SU-DHL-6 (cell line): Measurements from ENCODE around the gene BRSK2.

ENCODE experiments used
- H2AFZ ChIP-seq: fragments of 200-600 bp; sonication (generic); 2 replicates; pipeline ENCODE4 v1.6.1; 2014; ENCODE audit warnings: low read depth, mild to moderate bottlenecking, moderate library complexity, mixed read lengths, antibody characterized with exemption, low read length; ENCODE audit not compliant: severe bottlenecking
- H3F3A ChIP-seq: fragments of 200-600 bp; shearing (Covaris generic); 2 replicates; pipeline ENCODE4 v1.6.0; 2016; ENCODE audit warnings: antibody characterized with exemption, mild to moderate bottlenecking; ENCODE audit not compliant: insufficient read depth
- H3K27ac ChIP-seq: fragments of 200-600 bp; sonication (generic); 2 replicates; pipeline ENCODE4 v1.5.1; 2016; ENCODE audit warnings: low read depth, mild to moderate bottlenecking, low read length, moderate library complexity, mixed read lengths
- H3K27me3 ChIP-seq: fragments of 200-600 bp; sonication (generic), shearing (Covaris generic); 2 replicates; pipeline ENCODE4 v1.6.0; 2014; ENCODE audit warnings: mild to moderate bottlenecking, low read length
- H3K36me3 ChIP-seq: fragments of 200-600 bp; sonication (generic); 2 replicates; pipeline ENCODE4 v1.6.1; 2014; ENCODE audit warnings: mild to moderate bottlenecking, low read length, mixed read lengths
- H3K4me2 ChIP-seq: fragments of 300-600, 200-600 bp; shearing (Covaris generic), sonication (generic); 2 replicates; pipeline ENCODE4 v1.6.0; 2014; ENCODE audit warnings: low read length, low read depth, mild to moderate bottlenecking; ENCODE audit not compliant: poor library complexity, severe bottlenecking
- H3K4me3 ChIP-seq: fragments of 200-600 bp; sonication (generic); 2 replicates; pipeline ENCODE4 v1.5.1; 2014; ENCODE audit warnings: antibody characterized with exemption, low read length, mild to moderate bottlenecking, mixed read lengths; ENCODE audit not compliant: insufficient read depth, poor library complexity, severe bottlenecking
- H3K79me2 ChIP-seq: fragments of 200-600 bp; sonication (generic); 2 replicates; pipeline ENCODE4 v1.6.1; 2014; ENCODE audit warnings: mild to moderate bottlenecking, low read length, moderate library complexity; ENCODE audit not compliant: insufficient read depth
- H3K9ac ChIP-seq: fragments of 200-600 bp; sonication (generic); 2 replicates; pipeline ENCODE4 v1.7.0; 2014; ENCODE audit warnings: mild to moderate bottlenecking, low read length
- H3K9me2 ChIP-seq: fragments of 200-600 bp; sonication (generic); replicated peaks from 2 replicates; pipeline ENCODE4 v1.6.1; 2014; ENCODE audit warnings: low read length; ENCODE audit not compliant: insufficient read depth
- H3K9me3 ChIP-seq: fragments of 200-600 bp; sonication (generic); 2 replicates; pipeline ENCODE4 v1.6.1; 2014; ENCODE audit warnings: low read length, mixed read lengths; ENCODE audit not compliant: insufficient read depth
- H4K20me1 ChIP-seq: fragments of 200-600 bp; sonication (generic); 2 replicates; pipeline ENCODE4 v1.6.1; 2014; ENCODE audit warnings: low read depth, mild to moderate bottlenecking, antibody characterized with exemption, low read length, moderate library complexity, mixed read lengths
- CTCF ChIP-seq: fragments of 200-600 bp; sonication (generic); IDR thresholded peaks from one replicate; pipeline ENCODE4 v1.5.1; 2017; ENCODE audit warnings: antibody characterized with exemption, mild to moderate bottlenecking, low read length, moderate library complexity; ENCODE audit not compliant: insufficient read depth, poor library complexity, severe bottlenecking
- EZH2phosphoT487 ChIP-seq: fragments of 200-600 bp; sonication (generic), shearing (Covaris generic); conservative IDR thresholded peaks from 2 replicates; pipeline ENCODE4 v1.6.1; 2018; ENCODE audit warnings: mild to moderate bottlenecking, antibody characterized with exemption, low read length, moderate library complexity, mixed read lengths

Gene BRSK2

GRCh38 chr11:1507381-1508140 lies 117.8 kb downstream of the BRSK2 start:
- H4K20me1 ChIP-seq: no peaks in the 10 kb centered on the region; the same call in 1 of the 2 replicates
- peaks cover 25% of the 10 kb centered on the region; the same call in 1 of the 2 replicates for H3K79me2 ChIP-seq
- no peak overlapping the region for H2AFZ ChIP-seq
- no peaks in the 10 kb centered on the region for H3K36me3 ChIP-seq
- no peaks in the 10 kb centered on the region for H3K9me2 ChIP-seq
- TF ChIP-seq CTCF: no peak
- TF ChIP-seq EZH2phosphoT487: no peak
- H3K9ac ChIP-seq: no peak overlapping the region
- no peak overlapping the region for H3K4me2 ChIP-seq
- no peaks in the 10 kb centered on the region for H3K27me3 ChIP-seq
- H3F3A ChIP-seq: peaks cover 6% of the 10 kb centered on the region
- H3K27ac ChIP-seq: no peak overlapping the region
- H3K4me3 ChIP-seq: no peak overlapping the region
- H3K9me3 ChIP-seq: no peaks in the 10 kb centered on the region

- H3F3A ChIP-seq: peaks cover 8% of the 10 kb centered on the region
- H4K20me1 ChIP-seq: peaks cover 6% of the 10 kb centered on the region; the same call in 1 of the 2 replicates
- no peak overlapping the region for H3K4me2 ChIP-seq
- H3K36me3 ChIP-seq: no peaks in the 10 kb centered on the region
- H3K9me2 ChIP-seq: no peaks in the 10 kb centered on the region
- H2AFZ ChIP-seq: no peak overlapping the region
- H3K27me3 ChIP-seq: no peaks in the 10 kb centered on the region
- H3K9me3 ChIP-seq: no peaks in the 10 kb centered on the region
- TF ChIP-seq CTCF (no peak), EZH2phosphoT487 (no peak)
- H3K9ac ChIP-seq: no peak overlapping the region
- H3K79me2 ChIP-seq: peaks cover 25% of the 10 kb centered on the region; the same call in 1 of the 2 replicates
- H3K4me3 ChIP-seq: no peak overlapping the region
- H3K27ac ChIP-seq: no peak overlapping the region
These were observed 118.8 kb downstream of the BRSK2 start for GRCh38 chr11:1508491-1508891.

- Histone ChIP-seq H3K36me3 (no peaks in the 10 kb centered on the region), H3K4me3 (no peak overlapping the region), H2AFZ (no peak overlapping the region), H3K27me3 (no peaks in the 10 kb centered on the region), H3K9ac (no peak overlapping the region), H3K4me2 (no peak overlapping the region), H4K20me1 (peaks cover 6% of the 10 kb centered on the region; the same call in 1 of the 2 replicates), H3K9me3 (no peaks in the 10 kb centered on the region), H3F3A (peaks cover 8% of the 10 kb centered on the region), H3K27ac (no peak overlapping the region), H3K9me2 (no peaks in the 10 kb centered on the region), H3K79me2 (peaks cover 25% of the 10 kb centered on the region; the same call in 1 of the 2 replicates)
- TF ChIP-seq CTCF (no peak), EZH2phosphoT487 (no peak)
These were observed 119.3 kb downstream of the BRSK2 start for GRCh38 chr11:1508986-1509385.
